ENCODE measurements around the gene MROH9.

The MROH9 gene

GRCh38 chr1:171081763-171082201 is 146.4 kb downstream of the MROH9 start:
- DNase-seq (ENCODE audit: low read depth in 2 of 2), result no peak

DNA sequence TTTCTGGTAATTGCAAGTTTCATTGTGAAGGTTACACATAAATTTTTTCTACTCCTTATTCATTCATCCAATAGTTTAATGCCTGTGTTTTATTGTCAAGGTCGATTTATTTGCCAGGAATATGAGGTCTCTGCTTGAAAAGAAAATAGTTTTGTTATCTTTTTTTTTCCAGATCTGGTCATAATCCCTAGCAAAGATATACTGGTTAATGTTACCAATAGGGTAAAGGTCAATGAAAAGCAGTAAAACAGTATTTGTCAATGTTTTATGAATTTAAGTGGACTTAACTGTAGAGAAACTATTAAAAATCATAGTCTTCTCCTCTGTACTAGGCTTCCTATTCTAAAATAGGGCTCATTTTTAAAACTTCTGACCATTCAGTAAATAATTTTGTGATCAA is 147.3 kb downstream of the MROH9 start:
- DNase-seq (ENCODE audit: low read depth in 2 of 2), result no peak

DNA sequence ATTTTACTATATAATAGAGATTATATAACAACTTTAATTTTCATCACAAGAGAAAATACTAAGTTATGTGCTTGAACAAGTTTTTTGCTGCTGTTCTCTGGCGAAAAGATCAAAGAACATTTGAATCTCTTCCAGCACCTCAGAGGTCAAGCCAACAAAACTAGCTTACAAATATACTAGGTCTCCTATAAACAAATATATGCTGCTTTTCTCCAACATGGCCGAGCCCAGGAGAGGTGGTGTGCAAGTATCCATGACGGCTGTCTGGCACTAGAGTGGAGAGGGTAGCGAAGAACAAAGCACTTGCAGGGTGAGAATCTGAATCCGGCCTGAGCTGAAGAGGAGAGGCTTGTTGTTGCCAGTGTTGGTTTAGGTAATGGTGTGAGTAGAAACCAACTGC is 147.9 kb downstream of the MROH9 start:
- no peak for DNase-seq (ENCODE audit: low read depth in 2 of 2)

DNA sequence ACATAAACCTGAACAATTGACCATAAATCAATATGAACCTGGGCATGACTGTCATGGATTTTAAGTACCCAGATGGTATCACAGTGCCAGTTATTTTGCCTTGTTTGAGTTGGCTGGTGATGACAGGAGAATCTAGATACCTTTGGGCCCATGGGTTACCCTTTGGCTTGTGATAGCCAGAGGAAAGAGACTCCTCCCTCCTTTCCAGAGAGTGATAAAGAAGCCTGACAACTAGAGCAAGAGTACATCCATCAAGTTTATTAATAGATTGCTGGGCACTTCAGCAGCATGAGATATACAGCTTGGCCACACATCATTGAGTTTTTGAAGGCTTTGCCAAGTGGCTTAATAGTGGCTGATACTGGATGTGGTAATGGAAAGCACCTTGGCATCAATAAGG is 148.8 kb downstream of the MROH9 start:
- no peak for DNase-seq (ENCODE audit: low read depth in 2 of 2)

- no peak for DNase-seq (ENCODE audit: low read depth in 2 of 2)
Observed at GRCh38 chr1:171084870-171085269, 149.5 kb downstream of the MROH9 start.

- DNase-seq (ENCODE audit: low read depth in 2 of 2), result no peak
Observed at GRCh38 chr1:171087896-171088295, 152.6 kb downstream of the MROH9 start.

GRCh38 chr1:171090604-171091003 is 155.3 kb downstream of the MROH9 start, which contains the start of gene FMO3:
Gene FMO3 (plus strand): TSS chr1:171090905. CDS start chr1:171092659, 1,754 bp downstream.
- DNase-seq (ENCODE audit: low read depth in 2 of 2), result no peak

DNA sequence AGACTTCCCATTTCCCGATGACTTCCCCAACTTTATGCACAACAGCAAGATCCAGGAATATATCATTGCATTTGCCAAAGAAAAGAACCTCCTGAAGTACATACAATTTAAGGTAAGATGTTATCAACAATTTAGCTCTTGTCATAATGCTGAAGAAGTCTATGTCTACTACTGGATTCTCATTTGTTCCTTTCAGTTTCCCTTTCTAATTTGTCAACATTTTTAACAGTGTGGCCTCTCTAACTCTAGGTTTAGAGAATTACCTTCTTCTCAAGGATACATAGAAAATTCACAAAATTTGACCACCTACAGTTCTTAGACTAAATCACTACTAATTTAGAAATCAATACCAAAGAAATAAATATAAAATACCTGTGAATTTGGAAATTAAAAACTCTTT is 168.5 kb downstream of the MROH9 start:
- DNase-seq (ENCODE audit: low read depth in 2 of 2), result no peak

DNA sequence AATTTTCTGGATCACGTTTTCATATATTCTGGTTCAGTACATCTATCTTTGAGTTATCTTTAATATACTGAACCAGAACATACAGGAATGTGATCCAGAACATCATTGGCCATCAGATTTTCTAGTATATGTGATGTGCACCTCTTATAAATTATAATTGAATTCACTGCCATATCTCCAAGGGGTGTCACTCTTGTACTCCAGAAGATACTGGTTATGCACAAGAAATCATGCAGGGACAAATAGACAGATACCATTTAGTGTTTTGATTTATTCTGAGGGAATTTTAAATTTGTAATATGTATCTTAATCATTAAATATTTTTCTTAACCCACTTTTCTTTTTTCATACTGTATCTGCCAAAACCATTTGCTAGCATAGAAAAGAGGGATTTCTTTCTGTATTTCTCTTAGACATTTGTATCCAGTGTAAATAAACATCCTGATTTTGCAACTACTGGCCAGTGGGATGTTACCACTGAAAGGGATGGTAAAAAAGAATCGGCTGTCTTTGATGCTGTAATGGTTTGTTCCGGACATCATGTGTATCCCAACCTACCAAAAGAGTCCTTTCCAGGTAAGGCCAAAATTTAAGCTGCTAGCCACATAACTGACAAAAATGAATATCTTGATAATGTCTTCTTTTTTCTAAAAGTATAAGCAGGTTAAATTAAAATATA is 172.1 kb downstream of the MROH9 start:
- DNase-seq (ENCODE audit: low read depth in 2 of 2), result no peak

DNA sequence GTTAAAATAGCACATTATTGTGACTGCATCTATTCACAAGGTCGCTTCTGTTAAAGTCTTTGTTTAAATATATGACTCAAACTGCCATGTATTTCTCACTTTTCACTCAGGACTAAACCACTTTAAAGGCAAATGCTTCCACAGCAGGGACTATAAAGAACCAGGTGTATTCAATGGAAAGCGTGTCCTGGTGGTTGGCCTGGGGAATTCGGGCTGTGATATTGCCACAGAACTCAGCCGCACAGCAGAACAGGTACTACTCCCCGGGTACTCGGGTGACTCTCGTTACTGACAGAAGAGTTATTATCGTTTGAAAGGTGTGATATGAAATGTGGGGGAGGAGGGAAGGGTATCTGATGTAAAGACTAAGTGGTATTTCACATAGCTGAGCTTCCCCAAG is 172.6 kb downstream of the MROH9 start:
- DNase-seq (ENCODE audit: low read depth in 2 of 2), result no peak

GRCh38 chr1:171109966-171110365 is 174.6 kb downstream of the MROH9 start:
- DNase-seq (ENCODE audit: low read depth in 2 of 2), result no peak

GRCh38 chr1:171110621-171111326 is 175.4 kb downstream of the MROH9 start:
- DNase-seq (ENCODE audit: low read depth in 2 of 2), result no peak

GRCh38 chr1:171112119-171112518 is 176.8 kb downstream of the MROH9 start:
- no peak for DNase-seq (ENCODE audit: low read depth in 2 of 2)

DNA sequence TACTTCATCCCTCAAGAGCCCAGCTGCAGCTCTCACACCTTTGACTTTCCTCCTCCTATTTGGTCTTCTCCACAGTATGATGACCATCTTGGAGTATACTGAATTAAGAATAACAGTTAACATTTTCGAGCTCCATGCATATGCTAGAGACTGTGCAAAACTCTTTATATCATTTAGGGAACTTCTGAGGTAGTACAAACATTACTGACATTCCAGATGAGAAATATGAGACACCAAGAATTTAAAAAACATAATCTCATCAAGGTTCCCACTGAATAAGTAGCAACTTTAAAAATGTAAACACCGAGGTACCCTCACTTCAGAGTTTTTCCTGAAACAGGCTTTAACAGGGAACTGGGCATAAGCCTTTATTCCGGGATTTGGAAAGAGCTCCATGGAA is 178.0 kb downstream of the MROH9 start:
- DNase-seq (ENCODE audit: low read depth in 2 of 2), result no peak
